OCI-LY1 (cell line): ENCODE measurements around the gene IMPA2.

ENCODE experiments used
- H2AFZ ChIP-seq: fragments of 200-600 bp; sonication (generic), shearing (Covaris generic); 2 replicates; pipeline ENCODE4 v1.6.0; 2014; ENCODE audit warnings: antibody characterized with exemption, mild to moderate bottlenecking, low read length
- H3F3A ChIP-seq: fragments of 200-600 bp; sonication (generic), shearing (Covaris generic); 2 replicates; pipeline ENCODE4 v1.6.0; 2014; ENCODE audit warnings: mild to moderate bottlenecking, antibody characterized with exemption, low read length, moderate library complexity; ENCODE audit not compliant: insufficient read depth
- H3K27ac ChIP-seq: fragments of 200-600 bp; sonication (generic); 2 replicates; pipeline ENCODE4 v1.5.1; 2014; ENCODE audit warnings: low read length, mixed run types, mild to moderate bottlenecking, low read depth; ENCODE audit not compliant: poor library complexity, severe bottlenecking
- H3K27me3 ChIP-seq: fragments of 200-600 bp; sonication (generic); 2 replicates; pipeline ENCODE4 v1.6.0; 2014; ENCODE audit warnings: antibody characterized with exemption, mild to moderate bottlenecking, low read length, moderate library complexity; ENCODE audit not compliant: insufficient read depth
- H3K36me3 ChIP-seq: fragments of 200-600 bp; sonication (generic); 2 replicates; pipeline ENCODE4 v1.6.1; 2014; ENCODE audit warnings: mild to moderate bottlenecking, antibody characterized with exemption, low read length, moderate library complexity, mixed read lengths; ENCODE audit not compliant: insufficient read depth
- H3K4me1 ChIP-seq: fragments of 200-600 bp; sonication (generic); 2 replicates; pipeline ENCODE4 v1.5.1; 2014; ENCODE audit warnings: mild to moderate bottlenecking, low read length, moderate library complexity; ENCODE audit not compliant: insufficient read depth, severe bottlenecking
- H3K4me2 ChIP-seq: fragments of 200-600 bp; sonication (generic), shearing (Covaris generic); 2 replicates; pipeline ENCODE4 v1.6.1; 2014; ENCODE audit warnings: low read length
- H3K4me3 ChIP-seq: fragments of 200-600 bp; sonication (generic); 2 replicates; pipeline ENCODE4 v1.5.1; 2014; ENCODE audit warnings: low read length, low read depth, mild to moderate bottlenecking, mixed read lengths; ENCODE audit not compliant: poor library complexity, severe bottlenecking
- H3K79me2 ChIP-seq: fragments of 200-600 bp; shearing (Covaris generic); 2 replicates; pipeline ENCODE4 v1.6.1; 2016; ENCODE audit warnings: mixed run types, low read length, mixed read lengths; ENCODE audit not compliant: insufficient read depth
- H3K9ac ChIP-seq: fragments of 200-600 bp; sonication (generic), shearing (Covaris generic); 2 replicates; pipeline ENCODE4 v1.6.1; 2014; ENCODE audit warnings: mild to moderate bottlenecking, low read length, mixed read lengths
- H3K9me2 ChIP-seq: fragments of 200-600 bp; sonication (generic), shearing (Covaris generic); 2 replicates; pipeline ENCODE4 v1.6.1; 2014; ENCODE audit warnings: low read depth, mild to moderate bottlenecking, low read length, mixed read lengths
- H3K9me3 ChIP-seq: fragments of 200-600 bp; shearing (Covaris generic); 2 replicates; pipeline ENCODE4 v1.6.1; 2014; ENCODE audit warnings: low read length, mixed read lengths
- H4K20me1 ChIP-seq: fragments of 200-600 bp; sonication (generic), shearing (Covaris generic); 2 replicates; pipeline ENCODE4 v1.6.0; 2016; ENCODE audit warnings: mild to moderate bottlenecking, low read length; ENCODE audit not compliant: insufficient read depth
- CTCF ChIP-seq: fragments of 200-600 bp; sonication (generic), shearing (Covaris generic); IDR thresholded peaks from 2 replicates; pipeline ENCODE4 v1.5.1; 2017; ENCODE audit warnings: mild to moderate bottlenecking, antibody characterized with exemption, low read length, moderate library complexity, mixed read lengths
- EZH2 ChIP-seq: fragments of 200-600 bp; sonication (generic), shearing (Covaris generic); IDR thresholded peaks from 2 replicates; pipeline ENCODE4 v1.8.0; 2017; ENCODE audit warnings: borderline replicate concordance, mixed run types, mild to moderate bottlenecking, antibody characterized with exemption, low read length, moderate library complexity, mixed read lengths

Gene IMPA2

GRCh38 chr18:11999429-11999828 lies 18.1 kb downstream of the IMPA2 start:
- H3K9ac ChIP-seq, result no peak overlapping the region
- H3K9me2 ChIP-seq, result no peaks in the 10 kb centered on the region
- no peaks in the 10 kb centered on the region for H3K79me2 ChIP-seq
- no peak overlapping the region for H3K27ac ChIP-seq
- H3K9me3 ChIP-seq, result no peaks in the 10 kb centered on the region
- no peak overlapping the region for H3K4me2 ChIP-seq
- no peak overlapping the region for H3K4me3 ChIP-seq
- no peaks in the 10 kb centered on the region for H3K36me3 ChIP-seq
- H3F3A ChIP-seq, result no peaks in the 10 kb centered on the region
- H3K27me3 ChIP-seq, result no peaks in the 10 kb centered on the region
- no peak for TF ChIP-seq CTCF
- TF ChIP-seq EZH2, result no peak
- H2AFZ ChIP-seq, result no peak overlapping the region
- no peaks in the 10 kb centered on the region for H3K4me1 ChIP-seq
- no peaks in the 10 kb centered on the region for H4K20me1 ChIP-seq

- Histone ChIP-seq H3K9me2 (no peaks in the 10 kb centered on the region), H3F3A (no peaks in the 10 kb centered on the region), H3K27me3 (no peaks in the 10 kb centered on the region), H3K27ac (no peak overlapping the region), H3K9ac (no peak overlapping the region), H4K20me1 (no peaks in the 10 kb centered on the region), H3K4me2 (no peak overlapping the region), H3K36me3 (no peaks in the 10 kb centered on the region), H3K4me3 (no peak overlapping the region), H2AFZ (no peak overlapping the region), H3K4me1 (no peaks in the 10 kb centered on the region), H3K9me3 (no peaks in the 10 kb centered on the region), H3K79me2 (no peaks in the 10 kb centered on the region)
- TF ChIP-seq EZH2, result no peak
- TF ChIP-seq CTCF, result no peak
Observed at GRCh38 chr18:12000072-12000659, 18.9 kb downstream of the IMPA2 start.

GRCh38 chr18:12001421-12001820 lies 20.1 kb downstream of the IMPA2 start:
- Histone ChIP-seq H4K20me1 (no peaks in the 10 kb centered on the region), H3F3A (no peaks in the 10 kb centered on the region), H3K9ac (no peak overlapping the region), H3K4me2 (no peak overlapping the region), H2AFZ (no peak overlapping the region), H3K79me2 (no peaks in the 10 kb centered on the region), H3K9me3 (no peaks in the 10 kb centered on the region), H3K4me3 (no peak overlapping the region), H3K27me3 (0 out of 2 replicates have a peak, but pooled peaks cover 3% of the 10 kb centered on the region), H3K9me2 (no peaks in the 10 kb centered on the region), H3K4me1 (no peaks in the 10 kb centered on the region), H3K36me3 (no peaks in the 10 kb centered on the region), H3K27ac (no peak overlapping the region)
- TF ChIP-seq EZH2 (no peak), CTCF (no peak)
